ENCODE results near the gene GNB4. TPM values are rescaled to one million over a fixed set of nuclear protein-coding genes. Genes with fewer than 3 reads are reported as not detected.
A peak's percentile ranks its signal among the peaks of the same experiment; 100 is the strongest.

GNB4 gene
- total RNA-seq, 1 experiment from 2014 or later: 26.7 TPM

DNA sequence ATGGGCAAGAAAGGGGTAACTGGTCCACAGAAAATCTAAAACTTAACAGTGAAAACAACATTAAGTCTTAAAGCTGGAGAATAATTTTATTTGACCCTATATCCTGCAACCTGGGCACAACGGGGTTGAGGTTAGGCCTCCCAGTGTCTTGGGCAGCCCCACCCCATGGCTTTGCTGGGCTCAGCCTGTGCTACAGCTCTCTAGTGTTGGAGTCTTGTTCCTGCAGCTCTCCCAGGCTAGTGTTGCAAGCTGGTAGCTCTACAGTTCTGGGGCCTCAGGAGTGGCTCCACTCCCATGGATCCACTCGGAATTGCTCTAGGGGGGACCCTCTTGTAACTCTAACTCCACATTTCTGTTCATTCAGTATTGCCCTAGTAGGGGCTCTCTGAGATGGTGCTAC is 24.9 kb upstream of the GNB4 start:
- Histone ChIP-seq H3K4me1 (ENCODE audit: control insufficient read depth, insufficient read depth, low read length) (no peaks in the 10 kb centered on the region), H3K27me3 (ENCODE audit: control insufficient read depth, insufficient read depth, low read length) (no peaks in the 10 kb centered on the region), H3K27ac (ENCODE audit: low read length) (no peak overlapping the region), H3K4me3 (ENCODE audit: low read depth in 2 of 2, low read length in 2 of 2) (no peak overlapping the region), H3K36me3 (ENCODE audit: control insufficient read depth, insufficient read depth, low read length) (no peaks in the 10 kb centered on the region), H3K9me3 (ENCODE audit: control insufficient read depth, insufficient read depth, low read depth, low read length) (no peaks in the 10 kb centered on the region)
- BruUV-seq (replicated peaks): no TSS peak
- ChIA-PET CTCF (interaction anchor here (0.6 kb wide), 1 partner anchor 82 kb away, joined by 3 read pairs; no protein-coding TSS in a partner anchor), POLR2A (no interaction called here)
- in situ Hi-C loops (cut with HindIII; ENCODE audit: low pct_unique_long_range_greater_than_20kb, low sequenced_read_pairs) (no loop called here), intact Hi-C loops (cut with micrococcal nuclease; ENCODE audit: unreplicated experiment) (no loop called here)
- DNase-seq (ENCODE audit: low read depth, low spot score) (no peak), ATAC-seq (peak; percentile 85)
- no peak for TF ChIP-seq SIN3A (IDR thresholded peaks at IDR 0.05; ENCODE audit: borderline replicate concordance, insufficient read depth, low read depth, low read length)

DNA sequence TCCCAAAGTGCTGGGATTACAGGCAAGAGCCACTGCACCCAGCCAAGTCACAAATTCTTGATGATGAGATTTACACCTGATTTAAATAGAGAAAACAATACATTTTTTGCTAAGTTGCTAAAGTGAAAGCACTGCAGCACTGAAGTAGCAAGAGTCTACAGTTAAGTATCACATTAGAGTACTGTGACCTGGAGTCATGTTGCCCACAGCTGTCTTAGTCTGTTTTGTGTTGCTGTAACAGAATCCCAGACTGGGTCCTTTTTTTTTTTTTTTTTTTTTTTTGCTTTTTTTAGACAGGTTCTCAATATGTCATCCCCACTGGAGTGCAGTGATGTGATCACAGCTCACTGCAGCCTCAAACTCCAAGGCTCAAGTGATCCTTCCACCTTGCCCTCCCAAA is 23.2 kb upstream of the GNB4 start:
- no peaks in the 10 kb centered on the region for H3K36me3 ChIP-seq (ENCODE audit: control insufficient read depth, insufficient read depth, low read length)
- no peak for DNase-seq (ENCODE audit: low read depth, low spot score)
- no peaks in the 10 kb centered on the region for H3K27me3 ChIP-seq (ENCODE audit: control insufficient read depth, insufficient read depth, low read length)
- no peaks in the 10 kb centered on the region for H3K4me1 ChIP-seq (ENCODE audit: control insufficient read depth, insufficient read depth, low read length)
- H3K9me3 ChIP-seq (ENCODE audit: control insufficient read depth, insufficient read depth, low read depth, low read length): no peaks in the 10 kb centered on the region
- ATAC-seq: no peak
- TF ChIP-seq SIN3A (IDR thresholded peaks at IDR 0.05; ENCODE audit: borderline replicate concordance, insufficient read depth, low read depth, low read length): no peak
- TF ChIP-seq, protein P1, sequence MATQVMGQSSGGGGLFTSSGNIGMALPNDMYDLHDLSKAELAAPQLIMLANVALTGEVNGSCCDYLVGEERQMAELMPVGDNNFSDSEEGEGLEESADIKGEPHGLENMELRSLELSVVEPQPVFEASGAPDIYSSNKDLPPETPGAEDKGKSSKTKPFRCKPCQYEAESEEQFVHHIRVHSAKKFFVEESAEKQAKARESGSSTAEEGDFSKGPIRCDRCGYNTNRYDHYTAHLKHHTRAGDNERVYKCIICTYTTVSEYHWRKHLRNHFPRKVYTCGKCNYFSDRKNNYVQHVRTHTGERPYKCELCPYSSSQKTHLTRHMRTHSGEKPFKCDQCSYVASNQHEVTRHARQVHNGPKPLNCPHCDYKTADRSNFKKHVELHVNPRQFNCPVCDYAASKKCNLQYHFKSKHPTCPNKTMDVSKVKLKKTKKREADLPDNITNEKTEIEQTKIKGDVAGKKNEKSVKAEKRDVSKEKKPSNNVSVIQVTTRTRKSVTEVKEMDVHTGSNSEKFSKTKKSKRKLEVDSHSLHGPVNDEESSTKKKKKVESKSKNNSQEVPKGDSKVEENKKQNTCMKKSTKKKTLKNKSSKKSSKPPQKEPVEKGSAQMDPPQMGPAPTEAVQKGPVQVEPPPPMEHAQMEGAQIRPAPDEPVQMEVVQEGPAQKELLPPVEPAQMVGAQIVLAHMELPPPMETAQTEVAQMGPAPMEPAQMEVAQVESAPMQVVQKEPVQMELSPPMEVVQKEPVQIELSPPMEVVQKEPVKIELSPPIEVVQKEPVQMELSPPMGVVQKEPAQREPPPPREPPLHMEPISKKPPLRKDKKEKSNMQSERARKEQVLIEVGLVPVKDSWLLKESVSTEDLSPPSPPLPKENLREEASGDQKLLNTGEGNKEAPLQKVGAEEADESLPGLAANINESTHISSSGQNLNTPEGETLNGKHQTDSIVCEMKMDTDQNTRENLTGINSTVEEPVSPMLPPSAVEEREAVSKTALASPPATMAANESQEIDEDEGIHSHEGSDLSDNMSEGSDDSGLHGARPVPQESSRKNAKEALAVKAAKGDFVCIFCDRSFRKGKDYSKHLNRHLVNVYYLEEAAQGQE (IDR thresholded peaks at IDR 0.05; ENCODE audit: insufficient read depth in 1 of 2, low read depth in 2 of 2, low read length in 1 of 2): no peak
- TF ChIP-seq, protein P2, sequence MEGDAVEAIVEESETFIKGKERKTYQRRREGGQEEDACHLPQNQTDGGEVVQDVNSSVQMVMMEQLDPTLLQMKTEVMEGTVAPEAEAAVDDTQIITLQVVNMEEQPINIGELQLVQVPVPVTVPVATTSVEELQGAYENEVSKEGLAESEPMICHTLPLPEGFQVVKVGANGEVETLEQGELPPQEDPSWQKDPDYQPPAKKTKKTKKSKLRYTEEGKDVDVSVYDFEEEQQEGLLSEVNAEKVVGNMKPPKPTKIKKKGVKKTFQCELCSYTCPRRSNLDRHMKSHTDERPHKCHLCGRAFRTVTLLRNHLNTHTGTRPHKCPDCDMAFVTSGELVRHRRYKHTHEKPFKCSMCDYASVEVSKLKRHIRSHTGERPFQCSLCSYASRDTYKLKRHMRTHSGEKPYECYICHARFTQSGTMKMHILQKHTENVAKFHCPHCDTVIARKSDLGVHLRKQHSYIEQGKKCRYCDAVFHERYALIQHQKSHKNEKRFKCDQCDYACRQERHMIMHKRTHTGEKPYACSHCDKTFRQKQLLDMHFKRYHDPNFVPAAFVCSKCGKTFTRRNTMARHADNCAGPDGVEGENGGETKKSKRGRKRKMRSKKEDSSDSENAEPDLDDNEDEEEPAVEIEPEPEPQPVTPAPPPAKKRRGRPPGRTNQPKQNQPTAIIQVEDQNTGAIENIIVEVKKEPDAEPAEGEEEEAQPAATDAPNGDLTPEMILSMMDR (IDR thresholded peaks at IDR 0.05): no peak
- TF ChIP-seq TCF7L2 (IDR thresholded peaks at IDR 0.05; ENCODE audit: low read depth, low read length): no peak
- no peak for TF ChIP-seq POLR2AphosphoS5 (IDR thresholded peaks at IDR 0.05; ENCODE audit: low read depth, low read length)
- in situ Hi-C loops (cut with HindIII; ENCODE audit: low pct_unique_long_range_greater_than_20kb, low sequenced_read_pairs) (no loop called here), intact Hi-C loops (cut with micrococcal nuclease; ENCODE audit: unreplicated experiment) (no loop called here)
- ChIA-PET POLR2A (no interaction called here), CTCF (no interaction called here)
- H3K27ac ChIP-seq (ENCODE audit: low read length): no peak overlapping the region
- no peak overlapping the region for H3K4me3 ChIP-seq (ENCODE audit: low read depth in 2 of 2, low read length in 2 of 2)
- no TSS peak for BruUV-seq (replicated peaks)

DNA sequence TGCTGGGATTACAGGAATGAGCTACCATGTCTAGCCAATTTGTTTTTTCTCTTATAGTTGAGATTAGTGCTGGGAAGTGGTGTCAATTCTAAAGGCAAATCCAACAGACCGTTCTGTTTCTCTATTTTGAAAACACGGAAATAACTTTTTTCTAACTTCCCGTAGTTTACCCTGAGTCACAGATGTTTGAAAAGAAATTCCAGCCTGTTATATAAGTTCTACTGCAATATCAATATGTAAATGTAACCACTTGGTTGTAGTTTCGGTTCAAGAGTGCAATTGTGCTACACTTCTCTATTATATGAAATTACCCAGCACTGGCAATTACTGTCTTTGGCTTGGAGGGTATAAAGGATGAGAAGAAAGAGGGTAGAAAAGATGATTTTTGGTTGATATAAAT is 22.3 kb upstream of the GNB4 start:
- DNase-seq (ENCODE audit: low read depth, low spot score): no peak
- H3K36me3 ChIP-seq (ENCODE audit: control insufficient read depth, insufficient read depth, low read length): no peaks in the 10 kb centered on the region
- H3K4me1 ChIP-seq (ENCODE audit: control insufficient read depth, insufficient read depth, low read length): no peaks in the 10 kb centered on the region
- BruUV-seq (replicated peaks): no TSS peak
- ChIA-PET CTCF (no interaction called here), POLR2A (no interaction called here)
- TF ChIP-seq SIN3A (IDR thresholded peaks at IDR 0.05; ENCODE audit: borderline replicate concordance, insufficient read depth, low read depth, low read length): no peak
- TF ChIP-seq, protein P2 (IDR thresholded peaks at IDR 0.05): no peak
- TF ChIP-seq, protein P1 (IDR thresholded peaks at IDR 0.05; ENCODE audit: insufficient read depth in 1 of 2, low read depth in 2 of 2, low read length in 1 of 2): no peak
- no peak for TF ChIP-seq POLR2AphosphoS5 (IDR thresholded peaks at IDR 0.05; ENCODE audit: low read depth, low read length)
- TF ChIP-seq TCF7L2 (IDR thresholded peaks at IDR 0.05; ENCODE audit: low read depth, low read length): no peak
- in situ Hi-C loops (cut with HindIII; ENCODE audit: low pct_unique_long_range_greater_than_20kb, low sequenced_read_pairs): no loop called here
- no peak overlapping the region for H3K4me3 ChIP-seq (ENCODE audit: low read depth in 2 of 2, low read length in 2 of 2)
- H3K27ac ChIP-seq (ENCODE audit: low read length): no peak overlapping the region
- intact Hi-C loops (cut with micrococcal nuclease; ENCODE audit: unreplicated experiment): no loop called here
- ATAC-seq: no peak
- H3K9me3 ChIP-seq (ENCODE audit: control insufficient read depth, insufficient read depth, low read depth, low read length): no peaks in the 10 kb centered on the region
- no peaks in the 10 kb centered on the region for H3K27me3 ChIP-seq (ENCODE audit: control insufficient read depth, insufficient read depth, low read length)

Measured in Panc1 (cell line).